ENCODE results near the gene MEIS3. TPM values are rescaled to one million over a fixed set of nuclear protein-coding genes. Genes with fewer than 3 reads are reported as not detected.

MEIS3 gene
- total RNA-seq = 10 to 100 TPM; 11.0 to 29.3 TPM

DNA sequence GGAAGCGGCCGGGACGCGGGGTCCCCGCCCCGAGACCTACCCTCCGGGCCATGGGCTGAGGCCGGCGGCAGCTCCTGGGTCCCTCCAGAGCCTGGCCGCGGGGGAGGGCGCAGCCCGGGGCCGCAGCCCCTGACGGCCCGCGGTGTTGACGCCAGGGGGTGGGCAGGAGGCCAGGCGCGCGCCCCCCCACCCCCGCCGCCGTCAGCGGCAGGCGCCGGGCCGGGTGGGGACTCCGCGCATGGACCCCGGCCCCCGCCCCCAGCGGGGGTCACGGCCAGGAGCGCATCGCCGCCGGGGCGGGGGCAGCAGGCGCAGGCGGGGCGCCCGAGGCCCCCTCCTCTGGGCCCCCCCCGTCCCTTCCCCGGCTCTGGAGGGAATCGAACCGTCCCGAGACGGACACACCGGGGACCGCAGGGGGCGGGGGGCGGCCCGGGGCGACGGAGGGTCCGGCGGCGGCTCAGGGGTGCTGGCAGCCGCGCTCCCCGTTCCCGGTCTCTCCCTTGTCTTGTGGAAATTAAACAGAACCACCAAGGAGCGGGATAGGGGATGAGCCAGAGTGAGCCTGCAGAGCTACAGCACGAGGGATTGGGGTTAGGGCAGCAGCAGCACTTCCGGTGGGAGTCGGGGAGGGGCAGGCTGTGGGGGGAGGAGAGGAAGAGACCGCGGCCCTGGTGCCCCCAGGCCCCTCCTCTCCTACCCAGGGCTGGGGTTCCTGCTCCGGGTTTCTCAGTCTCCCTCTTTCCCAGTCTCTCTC lies at the start of gene MEIS3:
TSS of gene MEIS3 (minus strand) at position 498 of the 754 bp plus-strand sequence. CDS start at position 52, 446 bp downstream.

Other genes with a start within 250 kb of the MEIS3 start
- 1 to 10 TPM; 5.0 to 8.9 TPM for gene BBC3, start 188.3 kb downstream of the MEIS3 start, total RNA-seq
- gene CCDC9, start 163.0 kb downstream of the MEIS3 start, total RNA-seq = 1 to 10 TPM; 2.1 to 4.3 TPM
- gene INAFM1, start 144.6 kb downstream of the MEIS3 start, total RNA-seq = under 1 TPM; 0.69 to 1.00 TPM
- gene C5AR1, start 109.7 kb downstream of the MEIS3 start, total RNA-seq = under 1 TPM; under 0.01 to 0.33 TPM
- not detected for gene C5AR2, start 87.4 kb downstream of the MEIS3 start, total RNA-seq
- gene DHX34, start 70.2 kb downstream of the MEIS3 start, total RNA-seq = 10 to 100 TPM; 11.0 to 15.3 TPM
- 1 to 10 TPM in 1 of 2 donors, under 1 TPM in 1; 0.33 to 1.0 TPM for gene SLC8A2, start 52.4 kb upstream of the MEIS3 start, total RNA-seq
- 1 to 10 TPM; 4.5 to 8.0 TPM for gene KPTN, start 64.7 kb upstream of the MEIS3 start, total RNA-seq
- 100 to 1,000 TPM; 269 to 270 TPM for gene NAPA, start 95.5 kb upstream of the MEIS3 start, total RNA-seq
- gene ZNF541, start 153.6 kb upstream of the MEIS3 start, total RNA-seq = under 1 TPM in 1 of 2 donors, not detected in 1; 0.69 TPM
- 10 to 100 TPM in 1 of 2 donors, 1 to 10 TPM in 1; 7.3 to 11.7 TPM for gene BICRA, start 189.6 kb upstream of the MEIS3 start, total RNA-seq

Measured in melanocyte of skin (primary cell).